Liver (tissue), 3 donors: Measurements from ENCODE around the gene GABBR2.

Source experiments
- ATF3 ChIP-seq: IDR thresholded peaks from 2 replicates; pipeline ENCODE4 v1.6.1; 2016; ENCODE audit warnings: antibody characterized with exemption
- CTCF ChIP-seq: fragments of 150-350 bp; IDR thresholded peaks from 2 replicates; pipeline ENCODE4 v1.5.1; 2017; ENCODE audit warnings: improper control_type of control experiment, low read depth, low read length; ENCODE audit not compliant: missing input control
- MAX ChIP-seq: IDR thresholded peaks from 2 replicates; pipeline ENCODE4 v1.6.1; 2016; ENCODE audit warnings: antibody characterized with exemption
- RAD21 ChIP-seq, 2 donors: IDR thresholded peaks; 2 replicates each; pipeline ENCODE4 v1.6.1; 2016; ENCODE audit warnings: antibody characterized with exemption in 2 of 2, mild to moderate bottlenecking in 2 of 2
- donor health status: healthy.
- donor health status: healthy.

GRCh38 chr9:98520221-98520960, 188.3 kb downstream of the GABBR2 start:
- TF ChIP-seq CTCF (no peak), RAD21 (IDR thresholded peaks at IDR 0.05) (no peak), MAX (no peak), ATF3 (no peak)
